Right lobe of liver (tissue), 4 donors: Measurements from ENCODE around the gene SPEF1.

Experiments
- POLR2A ChIP-seq: fragments of 450-650 bp; IDR thresholded peaks from one replicate; pipeline ENCODE4 v1.6.1; 2017; ENCODE audit warnings: antibody characterized with exemption, mild to moderate bottlenecking
- TF ChIP-seq, protein P1 (sequence below), 4 donors: fragments of 200-600 bp in 3 of 4; fragments of 450-650 bp in 1 of 4; IDR thresholded peaks; one replicate each; pipeline versions ENCODE4 v1.5.1 to v1.8.0; 2016 to 2022; ENCODE audit warnings: antibody characterized with exemption in 4 of 4, mild to moderate bottlenecking in 2 of 4
- donor health status: DM: no; HTN: no; CAD: no.
- donor health status: DM: no; HTN: no; CAD: no.
- donor health status: DM: no; HTN: yes; CAD: no.

DNA sequence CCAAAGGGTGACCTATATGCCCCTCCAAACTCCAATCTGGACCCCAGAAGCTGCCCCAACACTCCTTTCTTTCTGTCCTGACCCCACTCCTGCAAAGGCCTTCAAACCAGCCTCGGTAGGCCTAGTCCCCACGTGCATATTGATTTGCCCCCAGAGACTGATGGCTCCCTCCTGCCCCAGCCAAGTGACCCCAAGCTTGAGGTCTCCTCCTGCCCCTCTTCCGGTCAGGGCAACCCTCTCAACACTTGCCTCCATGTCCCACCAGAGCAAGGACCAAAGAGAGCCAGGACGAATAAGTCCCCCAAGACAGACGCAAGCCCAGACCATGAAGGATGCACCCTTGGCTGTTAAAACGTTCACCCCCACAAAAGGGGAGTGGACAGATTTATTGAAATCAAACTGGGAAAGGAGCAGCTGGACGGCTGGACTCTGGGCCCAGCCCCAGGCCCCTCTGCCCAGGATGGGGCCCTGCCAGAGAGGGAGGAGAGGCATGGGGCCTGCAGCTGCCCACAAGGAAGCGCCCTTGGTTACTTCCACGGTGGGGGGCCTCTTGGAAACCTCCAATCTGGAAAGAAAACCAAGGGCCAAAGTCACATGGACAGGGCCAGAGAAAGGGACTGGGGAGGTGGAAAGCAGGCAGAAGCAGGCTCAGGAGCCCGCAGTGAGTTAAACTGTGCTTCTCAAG, 2.4 kb upstream of the SPEF1 start:
- TF ChIP-seq POLR2A: no peak
- TF ChIP-seq, protein P1, sequence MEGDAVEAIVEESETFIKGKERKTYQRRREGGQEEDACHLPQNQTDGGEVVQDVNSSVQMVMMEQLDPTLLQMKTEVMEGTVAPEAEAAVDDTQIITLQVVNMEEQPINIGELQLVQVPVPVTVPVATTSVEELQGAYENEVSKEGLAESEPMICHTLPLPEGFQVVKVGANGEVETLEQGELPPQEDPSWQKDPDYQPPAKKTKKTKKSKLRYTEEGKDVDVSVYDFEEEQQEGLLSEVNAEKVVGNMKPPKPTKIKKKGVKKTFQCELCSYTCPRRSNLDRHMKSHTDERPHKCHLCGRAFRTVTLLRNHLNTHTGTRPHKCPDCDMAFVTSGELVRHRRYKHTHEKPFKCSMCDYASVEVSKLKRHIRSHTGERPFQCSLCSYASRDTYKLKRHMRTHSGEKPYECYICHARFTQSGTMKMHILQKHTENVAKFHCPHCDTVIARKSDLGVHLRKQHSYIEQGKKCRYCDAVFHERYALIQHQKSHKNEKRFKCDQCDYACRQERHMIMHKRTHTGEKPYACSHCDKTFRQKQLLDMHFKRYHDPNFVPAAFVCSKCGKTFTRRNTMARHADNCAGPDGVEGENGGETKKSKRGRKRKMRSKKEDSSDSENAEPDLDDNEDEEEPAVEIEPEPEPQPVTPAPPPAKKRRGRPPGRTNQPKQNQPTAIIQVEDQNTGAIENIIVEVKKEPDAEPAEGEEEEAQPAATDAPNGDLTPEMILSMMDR (IDR thresholded peaks at IDR 0.05): no peak
